ENCODE data around the gene TSPAN5.
"Not testable (repeated sequence)": the region's sequence is repeated elsewhere in the genome, so short reads cannot be mapped to it uniquely, and the experiment has no call there.

The TSPAN5 gene

GRCh38 chr4:98482847-98483806 lies 175.3 kb downstream of the TSPAN5 start:
- no peak for DNase-seq

GRCh38 chr4:98482503-98482846 lies 175.9 kb downstream of the TSPAN5 start:
- DNase-seq: no peak

- DNase-seq: no peak
These were observed 177.2 kb downstream of the TSPAN5 start for GRCh38 chr4:98481167-98481566.

GRCh38 chr4:98480535-98480934 lies 177.9 kb downstream of the TSPAN5 start:
- DNase-seq: no peak

- not testable (repeated sequence) for DNase-seq
These were observed 178.8 kb downstream of the TSPAN5 start for GRCh38 chr4:98479590-98479989.

GRCh38 chr4:98476891-98477290 lies 181.5 kb downstream of the TSPAN5 start:
- DNase-seq: no peak

- no peak for DNase-seq
These were observed 184.0 kb downstream of the TSPAN5 start for GRCh38 chr4:98474408-98474844.

GRCh38 chr4:98473046-98473445 lies 185.4 kb downstream of the TSPAN5 start:
- DNase-seq: no peak

GRCh38 chr4:98470831-98471230 lies 187.6 kb downstream of the TSPAN5 start:
- no peak for DNase-seq

- no peak for DNase-seq
These were observed 188.0 kb downstream of the TSPAN5 start for GRCh38 chr4:98470366-98470765.

GRCh38 chr4:98469771-98470170 lies 188.6 kb downstream of the TSPAN5 start:
- DNase-seq: no peak

GRCh38 chr4:98468709-98469108 lies 189.7 kb downstream of the TSPAN5 start:
- no peak for DNase-seq

GRCh38 chr4:98467627-98468072 lies 190.8 kb downstream of the TSPAN5 start:
- DNase-seq: peak; percentile 68

- DNase-seq: no peak
These were observed 191.4 kb downstream of the TSPAN5 start for GRCh38 chr4:98466868-98467599.

- no peak for DNase-seq
These were observed 195.9 kb downstream of the TSPAN5 start for GRCh38 chr4:98462487-98462886.

GRCh38 chr4:98461121-98461865 lies 197.1 kb downstream of the TSPAN5 start:
- not testable (repeated sequence) for DNase-seq

GRCh38 chr4:98457422-98457821 lies 201.0 kb downstream of the TSPAN5 start:
- DNase-seq: not testable (repeated sequence)

GRCh38 chr4:98452091-98452490 lies 206.3 kb downstream of the TSPAN5 start:
- no peak for DNase-seq

- peak; percentile 38 for DNase-seq
These were observed 209.5 kb downstream of the TSPAN5 start for GRCh38 chr4:98448908-98449307.

- no peak for DNase-seq
These were observed 210.8 kb downstream of the TSPAN5 start for GRCh38 chr4:98447648-98448047.

GRCh38 chr4:98446499-98447375 lies 211.7 kb downstream of the TSPAN5 start:
- DNase-seq: peak; percentile 36

GRCh38 chr4:98444371-98444770 lies 214.0 kb downstream of the TSPAN5 start:
- no peak for DNase-seq
